Measurements from ENCODE around the gene HSPA1L. TPM values are rescaled to one million over a fixed set of nuclear protein-coding genes. Genes with fewer than 3 reads are reported as not detected.

The HSPA1L gene
- total RNA-seq, 1 donor from 2014 or later = 5.7 TPM

DNA sequence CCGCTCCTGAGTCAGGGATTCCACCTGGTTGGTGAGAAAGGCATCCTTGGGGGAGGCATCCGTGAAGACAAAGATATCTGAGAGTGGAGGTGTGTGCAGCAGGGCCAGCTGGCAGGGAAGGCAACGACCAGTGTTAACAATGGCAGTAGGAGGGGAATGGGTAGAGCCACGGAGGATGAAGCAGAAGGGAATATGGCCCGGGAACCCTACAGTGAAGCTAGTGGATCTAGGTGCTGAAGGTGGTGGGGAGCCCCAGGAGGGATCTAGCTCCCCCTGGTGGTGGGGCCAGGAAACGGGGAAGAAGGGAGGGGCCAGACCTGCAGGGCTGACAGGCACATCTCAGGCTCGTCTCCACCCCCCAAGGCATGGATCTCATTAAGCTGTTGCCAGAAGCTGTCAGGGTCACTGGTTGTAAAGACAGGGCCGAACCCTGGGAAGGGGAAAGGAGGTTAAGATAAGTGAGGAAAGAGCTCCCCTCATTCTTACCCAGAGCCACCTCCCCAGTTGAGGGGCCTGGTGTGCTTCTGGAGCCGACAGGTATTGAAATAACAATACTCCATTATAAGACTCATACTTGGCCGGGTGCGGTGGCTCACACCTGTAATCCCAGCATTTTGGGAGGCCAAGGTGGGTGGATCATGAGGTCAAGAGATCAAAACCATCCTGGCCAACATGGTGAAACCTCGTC lies 45.3 kb downstream of the HSPA1L start:
- DNase-seq (ENCODE audit: low spot score in 2 of 2) (peak in 1 of 2 donors; percentile 65), FAIRE-seq (no peak)

DNA sequence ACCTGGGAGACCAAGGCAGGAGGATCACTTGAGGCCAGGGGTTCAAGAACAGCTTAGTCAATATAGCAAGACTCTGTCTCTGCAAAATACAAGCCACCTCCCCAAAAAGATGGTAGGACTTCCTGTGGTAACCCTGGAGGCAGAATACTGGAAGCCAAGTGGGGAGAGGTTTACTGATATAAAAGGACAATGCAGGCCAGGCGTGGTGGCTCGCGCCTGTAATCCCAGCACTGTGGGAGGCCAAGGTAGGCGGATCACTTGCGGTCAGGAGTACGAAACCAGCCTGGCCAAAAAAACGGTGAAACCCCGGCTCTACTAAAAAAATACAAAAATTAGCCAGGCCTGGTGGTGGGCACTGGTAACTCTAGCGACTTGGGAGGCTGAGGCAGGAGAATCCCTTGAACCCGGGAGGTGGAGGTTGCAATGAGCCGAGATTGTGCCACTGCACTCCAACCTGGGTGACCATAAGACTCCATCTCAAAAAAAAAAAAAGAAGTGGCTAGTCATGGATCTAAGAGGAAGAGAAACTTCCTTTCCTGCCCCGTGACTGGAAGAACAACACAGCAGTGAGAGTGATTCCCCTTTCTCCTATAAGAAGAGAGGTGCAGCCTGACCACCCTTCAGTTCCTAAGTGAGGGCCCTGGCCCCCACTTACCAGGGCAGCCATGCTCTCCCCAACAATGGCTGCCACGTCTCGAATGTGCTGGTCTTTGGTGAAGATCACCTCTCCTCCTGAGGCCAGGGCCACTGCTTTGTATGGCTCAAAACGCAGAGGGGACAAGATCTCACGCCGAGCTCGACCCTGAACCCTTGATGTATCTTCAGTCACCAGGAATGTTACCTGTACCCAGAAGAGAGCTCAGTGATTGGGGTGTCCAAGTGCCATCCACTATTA lies 46.5 kb downstream of the HSPA1L start:
- DNase-seq (ENCODE audit: low spot score in 2 of 2) = no peak
- FAIRE-seq = no peak

DNA sequence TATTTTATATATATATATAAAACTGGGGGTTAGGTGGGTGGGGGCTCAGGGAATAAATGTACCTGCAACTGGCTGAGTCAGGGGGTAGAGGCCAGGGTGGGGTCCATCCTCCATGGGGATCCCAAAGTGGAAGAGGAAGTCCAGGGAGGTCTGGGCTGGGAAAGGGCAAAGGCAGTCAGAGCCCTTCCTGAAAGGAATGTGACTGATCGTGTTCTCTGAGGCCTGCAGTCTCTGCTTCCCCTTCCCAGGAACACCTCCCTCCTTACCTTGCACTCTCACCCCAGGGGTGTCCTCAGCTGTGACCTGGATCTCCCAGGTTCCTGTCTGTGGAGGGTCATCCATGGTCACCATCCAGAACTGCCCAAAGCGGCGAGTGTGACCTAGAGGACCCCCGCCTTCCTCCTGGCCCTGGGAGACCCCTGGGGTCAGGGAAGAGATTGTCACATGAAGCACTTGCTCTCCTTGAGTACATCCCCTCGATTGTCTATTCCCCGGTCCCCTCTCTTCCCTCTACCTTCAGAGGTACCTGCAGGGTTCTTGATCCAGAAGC lies 47.9 kb downstream of the HSPA1L start:
- FAIRE-seq (no peak), DNase-seq (ENCODE audit: low spot score in 2 of 2) (no peak)

DNA sequence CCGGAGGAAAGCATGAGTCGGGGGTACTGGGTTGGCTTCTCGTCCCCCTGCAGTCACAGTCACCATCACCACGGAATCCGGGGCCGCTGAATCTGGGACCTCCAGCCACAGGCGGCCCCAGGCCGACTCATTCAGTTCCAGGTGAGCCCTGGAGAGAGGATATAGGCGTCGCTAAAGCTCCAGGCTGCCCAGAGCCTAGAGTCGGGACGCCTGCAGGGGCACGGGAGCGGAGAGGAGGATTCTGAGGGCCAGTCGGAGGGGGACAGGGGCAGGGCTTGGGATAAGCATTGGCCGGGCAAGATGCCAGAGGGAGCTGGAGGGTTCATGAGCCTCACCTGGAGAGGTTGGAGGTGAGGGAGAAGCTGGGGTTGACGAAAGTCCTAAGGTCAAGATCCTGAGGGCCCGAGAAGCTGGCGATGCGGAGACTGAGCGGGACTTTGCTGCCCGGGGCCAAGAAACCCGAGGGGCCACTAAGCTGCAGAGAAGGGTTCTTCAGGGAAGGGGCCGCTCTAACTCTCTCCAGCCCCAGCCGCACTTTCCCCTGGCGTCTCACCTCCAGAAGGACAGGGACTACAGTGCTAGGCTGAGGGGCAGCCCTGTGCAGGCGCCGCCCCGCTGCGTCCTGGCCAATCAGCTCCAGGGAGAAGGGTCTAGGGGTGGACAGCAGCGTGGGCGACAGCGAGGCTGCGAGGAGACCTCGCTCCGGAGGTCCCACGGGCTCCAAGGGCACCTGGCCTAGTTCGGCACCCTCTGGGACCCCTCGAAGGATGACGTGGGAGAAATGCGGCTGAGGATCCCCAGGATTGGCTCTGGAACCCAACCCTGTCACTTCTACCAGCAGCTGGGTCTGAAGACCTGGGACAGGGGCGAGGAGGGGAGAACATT lies 48.9 kb downstream of the HSPA1L start:
- no peak for DNase-seq (ENCODE audit: low spot score in 2 of 2)

DNA sequence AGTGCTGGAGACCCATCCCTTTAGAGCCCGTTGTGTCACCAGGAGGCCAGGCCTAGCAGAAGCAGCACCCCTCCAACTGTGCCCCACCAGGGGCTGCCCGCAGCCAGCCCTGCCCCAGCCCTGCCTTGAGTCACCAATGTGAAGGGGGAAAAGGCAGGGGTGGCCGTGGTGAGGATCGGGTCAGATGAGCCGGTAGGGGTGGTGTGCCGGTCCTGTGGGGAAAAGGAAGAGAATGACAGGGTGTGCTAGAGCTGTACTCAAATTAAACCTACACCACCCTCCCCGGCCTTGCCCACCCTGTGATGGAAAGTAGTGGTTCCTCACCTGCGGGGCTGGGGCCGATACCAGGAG lies 49.5 kb downstream of the HSPA1L start:
- DNase-seq (ENCODE audit: low spot score in 2 of 2) (no peak), FAIRE-seq (no peak)

More for the DNA sequence above, 48.9 kb downstream of the HSPA1L start:
- no peak for FAIRE-seq

DNA sequence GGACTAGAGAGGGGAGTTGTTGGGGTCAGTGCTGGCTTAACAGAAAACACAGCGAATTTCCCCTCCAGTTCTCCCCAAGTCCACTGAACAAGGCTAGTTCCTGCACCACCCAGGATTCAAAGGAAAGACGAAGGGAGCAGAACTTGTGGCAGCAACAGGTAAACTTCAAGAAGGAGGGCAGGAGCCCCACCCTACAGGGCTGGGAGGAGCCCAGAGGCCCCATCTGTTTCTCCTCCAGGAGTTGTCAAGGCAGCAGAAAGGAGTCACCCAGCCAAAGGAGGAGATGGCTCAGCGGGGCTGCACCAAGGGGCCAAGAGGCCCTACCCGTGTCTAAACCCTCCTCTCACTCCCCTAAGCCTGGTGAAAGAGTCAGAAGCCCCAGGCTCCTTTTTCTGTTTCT lies 50.9 kb downstream of the HSPA1L start:
- no peak for FAIRE-seq
- no peak for DNase-seq (ENCODE audit: low spot score in 2 of 2)

DNA sequence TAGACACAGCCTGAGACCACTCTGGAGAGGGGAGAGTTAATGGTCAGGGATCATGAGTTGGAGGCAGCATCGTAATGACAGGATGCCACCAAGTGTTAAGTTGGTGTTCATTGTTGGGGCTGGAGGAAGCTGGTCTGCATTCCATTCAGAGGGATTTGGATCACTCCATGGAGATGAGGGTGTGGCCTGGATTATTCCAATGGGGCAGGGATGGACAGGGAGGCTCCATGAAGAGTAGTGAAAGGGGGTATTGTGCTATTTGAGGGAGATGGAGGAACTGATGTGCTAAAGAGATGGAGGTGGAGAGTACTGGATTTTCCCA lies 51.5 kb downstream of the HSPA1L start:
- FAIRE-seq (no peak), DNase-seq (ENCODE audit: low spot score in 2 of 2) (peak in 1 of 2 donors; percentile 62)

DNA sequence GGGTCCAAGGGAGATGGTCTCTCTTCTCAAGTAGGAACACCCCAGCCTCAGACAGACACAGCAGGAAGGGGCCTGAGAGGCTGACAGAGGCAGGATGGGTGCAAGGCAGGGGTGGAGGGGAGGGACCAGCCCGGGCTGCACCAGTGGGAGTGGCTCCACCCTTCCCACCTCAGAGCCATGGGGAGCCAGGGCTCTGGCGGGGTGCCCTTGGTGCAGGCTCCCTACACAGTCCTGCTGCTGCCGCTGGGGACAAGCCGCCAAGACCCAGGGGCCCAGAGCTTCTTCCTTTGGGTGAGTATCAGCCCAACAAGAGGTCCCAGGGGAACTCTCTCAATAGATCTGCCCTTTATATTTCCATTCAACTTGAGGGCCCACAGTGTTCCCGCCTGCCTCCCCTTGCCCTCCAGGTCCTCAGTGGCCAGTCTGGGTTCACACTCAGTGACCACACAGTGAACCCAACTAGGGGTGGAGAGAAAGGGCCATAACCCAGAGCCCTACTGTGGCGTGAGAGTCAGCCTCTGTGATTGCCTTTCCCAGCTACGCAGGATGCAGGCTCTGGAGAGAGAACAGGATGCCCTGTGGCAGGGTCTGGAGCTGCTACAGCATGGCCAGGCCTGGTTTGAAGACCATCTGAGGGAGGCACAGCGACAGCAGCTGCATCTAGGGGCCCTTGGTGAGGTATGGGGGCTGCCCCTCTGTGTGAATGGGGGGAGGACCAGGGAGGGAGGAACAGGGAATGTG lies 52.0 kb downstream of the HSPA1L start:
- DNase-seq (ENCODE audit: low spot score in 2 of 2) (no peak), FAIRE-seq (no peak)

DNA sequence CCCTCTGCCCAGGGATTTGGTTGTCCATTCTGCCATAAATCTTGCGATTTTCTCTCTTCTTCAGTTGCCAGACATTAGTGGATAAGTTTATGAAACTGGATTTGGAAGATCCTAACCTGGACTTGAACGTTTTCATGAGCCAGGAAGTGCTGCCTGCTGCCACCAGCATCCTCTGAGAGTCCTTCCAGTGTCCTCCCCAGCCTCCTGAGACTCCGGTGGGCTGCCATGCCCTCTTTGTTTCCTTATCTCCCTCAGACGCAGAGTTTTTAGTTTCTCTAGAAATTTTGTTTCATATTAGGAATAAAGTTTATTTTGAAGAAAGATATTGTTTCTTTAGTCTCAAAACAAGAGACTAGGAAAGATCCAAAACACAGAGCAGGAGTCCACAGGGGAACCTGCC lies 52.7 kb downstream of the HSPA1L start, which contains the start of gene SAPCD1:
Gene SAPCD1, plus strand, starts transcription at position 301 of the 400 bp plus-strand sequence. CDS start 399 bp downstream, outside the sequence.
- no peak for DNase-seq (ENCODE audit: low spot score in 2 of 2)
- FAIRE-seq = no peak

DNA sequence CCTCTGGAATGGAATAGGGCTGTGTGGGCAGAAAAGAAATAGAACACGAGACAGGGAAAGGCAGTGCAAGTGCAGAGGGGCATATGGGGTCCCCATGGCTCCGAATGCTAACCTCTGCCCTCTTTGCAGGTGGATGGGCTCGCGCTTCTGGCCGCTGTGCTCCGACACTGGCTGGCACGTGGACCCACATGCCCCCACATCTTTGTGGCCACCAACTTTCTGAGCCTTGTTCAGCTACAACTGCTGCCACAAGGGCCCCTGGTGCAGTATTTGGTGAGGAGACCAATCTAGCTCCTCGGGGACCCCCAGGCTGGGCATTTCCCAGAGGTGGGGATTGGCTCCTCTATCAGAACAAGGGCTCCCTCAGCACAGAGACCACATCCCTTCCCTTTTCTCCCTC lies 53.7 kb downstream of the HSPA1L start:
- FAIRE-seq (no peak), DNase-seq (ENCODE audit: low spot score in 2 of 2) (no peak)

DNA sequence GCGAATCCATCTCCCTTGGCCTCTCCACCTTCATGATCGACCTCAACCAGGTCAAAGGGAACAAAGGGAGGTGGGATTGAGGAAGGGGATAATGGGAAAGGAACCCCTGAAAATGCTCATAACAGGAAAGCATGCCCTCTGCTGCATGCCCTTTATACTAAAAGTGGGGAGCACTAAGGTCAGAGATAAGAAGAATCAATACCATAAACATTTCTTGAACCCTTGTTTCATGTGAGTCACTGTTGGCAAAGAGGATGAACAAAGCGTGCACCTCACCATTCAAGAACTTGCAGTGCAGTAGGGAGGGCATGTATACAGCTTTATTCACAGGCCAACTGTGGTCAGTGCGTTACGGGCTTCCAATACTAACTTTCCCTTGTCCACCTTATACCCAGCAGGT lies 54.3 kb downstream of the HSPA1L start:
- FAIRE-seq (no peak), DNase-seq (ENCODE audit: low spot score in 2 of 2) (no peak)

Small RNA genes lying within 50 kb of the gene (small RNA-seq; reads per million reads assigned to genes)
- not detected for gene MSH5-SAPCD1
- not detected for gene RF00019
- gene SAPCD1 = not detected
- gene SNORD48 = 101 reads per million, percentile 98 among the genes with 10 or more reads in this experiment
- not detected for gene SNORD52

Other genes with a start within 250 kb of the HSPA1L start
- not detected for gene LTA, start 243.0 kb downstream of the HSPA1L start, total RNA-seq
- not detected for gene TNF, start 239.7 kb downstream of the HSPA1L start, total RNA-seq
- gene LTB, start 232.9 kb downstream of the HSPA1L start, total RNA-seq = not detected
- 1.2 TPM for gene LST1, start 229.0 kb downstream of the HSPA1L start, total RNA-seq
- gene NCR3, start 222.3 kb downstream of the HSPA1L start, total RNA-seq = not detected
- gene AIF1, start 200.0 kb downstream of the HSPA1L start, total RNA-seq = 6.9 TPM
- 30.6 TPM for gene PRRC2A, start 194.6 kb downstream of the HSPA1L start, total RNA-seq
- gene BAG6, start 162.6 kb downstream of the HSPA1L start, total RNA-seq = 150 TPM
- gene APOM, start 159.4 kb downstream of the HSPA1L start, total RNA-seq = 0.41 TPM
- gene C6orf47, start 154.5 kb downstream of the HSPA1L start, total RNA-seq = 16.7 TPM
- 11.4 TPM for gene GPANK1, start 150.3 kb downstream of the HSPA1L start, total RNA-seq
- gene CSNK2B, start 149.2 kb downstream of the HSPA1L start, total RNA-seq = 66.0 TPM
- gene LY6G5B, start 145.3 kb downstream of the HSPA1L start, total RNA-seq = 1.6 TPM
- gene LY6G5C, start 134.2 kb downstream of the HSPA1L start, total RNA-seq = 5.3 TPM
- gene ABHD16A, start 112.0 kb downstream of the HSPA1L start, total RNA-seq = 41.6 TPM
- not detected for gene LY6G6F, start 108.4 kb downstream of the HSPA1L start, total RNA-seq
- not detected for gene LY6G6D, start 99.9 kb downstream of the HSPA1L start, total RNA-seq
- gene LY6G6C, start 93.5 kb downstream of the HSPA1L start, total RNA-seq = not detected
- gene MPIG6B, start 91.9 kb downstream of the HSPA1L start, total RNA-seq = not detected
- 90.9 TPM for gene DDAH2, start 86.0 kb downstream of the HSPA1L start, total RNA-seq
- gene CLIC1, start 78.8 kb downstream of the HSPA1L start, total RNA-seq = 26.1 TPM
- gene MSH5, start 75.3 kb downstream of the HSPA1L start, total RNA-seq = 2.9 TPM
- 0.82 TPM for gene SAPCD1, start 52.6 kb downstream of the HSPA1L start, total RNA-seq
- gene VWA7, start 38.0 kb downstream of the HSPA1L start, total RNA-seq = under 0.01 TPM
- gene VARS1, start 19.5 kb downstream of the HSPA1L start, total RNA-seq = 34.6 TPM
- gene LSM2, start 8.3 kb downstream of the HSPA1L start, total RNA-seq = 23.6 TPM
- 111 TPM for gene HSPA1A, start 260 bp upstream of the HSPA1L start, total RNA-seq
- 180 TPM for gene HSPA1B, start 12.5 kb upstream of the HSPA1L start, total RNA-seq
- gene NEU1, start 47.5 kb upstream of the HSPA1L start, total RNA-seq = 19.6 TPM
- not detected for gene SLC44A4, start 63.7 kb upstream of the HSPA1L start, total RNA-seq
- 102 TPM for gene EHMT2, start 82.4 kb upstream of the HSPA1L start, total RNA-seq
- gene ZBTB12, start 86.8 kb upstream of the HSPA1L start, total RNA-seq = 25.7 TPM
- gene C2, start 112.4 kb upstream of the HSPA1L start, total RNA-seq = 3.7 TPM
- gene CFB, start 130.8 kb upstream of the HSPA1L start, total RNA-seq = 0.82 TPM
- 45.7 TPM for gene NELFE, start 143.7 kb upstream of the HSPA1L start, total RNA-seq
- 30.2 TPM for gene SKIC2, start 143.9 kb upstream of the HSPA1L start, total RNA-seq
- gene DXO, start 156.9 kb upstream of the HSPA1L start, total RNA-seq = 7.3 TPM
- 10.6 TPM for gene C4A, start 166.8 kb upstream of the HSPA1L start, total RNA-seq
- gene C4B, start 199.5 kb upstream of the HSPA1L start, total RNA-seq = 9.0 TPM
- gene CYP21A2, start 223.1 kb upstream of the HSPA1L start, total RNA-seq = under 0.01 TPM